Activated T-cell treated with anti-CD3 and anti-CD28 coated beads, Interleukin-2, amount 50 U/mL, for 1 hour (primary cell): ENCODE measurements around the gene IGFBP6.

Experiments
- DNase-seq: peaks from one replicate; pipeline ENCODE4 v3.0.0-alpha.2; 2020

The IGFBP6 gene

GRCh38 chr12:53122961-53123468 is 25.5 kb downstream of the IGFBP6 start:
- DNase-seq: no peak

GRCh38 chr12:53123578-53124351 is 26.3 kb downstream of the IGFBP6 start:
- no peak for DNase-seq

- no peak for DNase-seq
Measured at GRCh38 chr12:53124352-53124723, 26.9 kb downstream of the IGFBP6 start.

GRCh38 chr12:53127169-53127568 is 29.7 kb downstream of the IGFBP6 start:
- DNase-seq: no peak

- no peak for DNase-seq
Measured at GRCh38 chr12:53128780-53129569, 31.5 kb downstream of the IGFBP6 start.

GRCh38 chr12:53131844-53132243 is 34.4 kb downstream of the IGFBP6 start:
- DNase-seq: no peak

GRCh38 chr12:53133722-53134121 is 36.3 kb downstream of the IGFBP6 start:
- DNase-seq: no peak

- no peak for DNase-seq
Measured at GRCh38 chr12:53143355-53143754, 45.9 kb downstream of the IGFBP6 start.

GRCh38 chr12:53145383-53146260 is 48.2 kb downstream of the IGFBP6 start:
- no peak for DNase-seq

GRCh38 chr12:53147181-53147580 is 49.7 kb downstream of the IGFBP6 start:
- no peak for DNase-seq

GRCh38 chr12:53147653-53148052 is 50.2 kb downstream of the IGFBP6 start:
- DNase-seq: no peak

- DNase-seq: no peak
Measured at GRCh38 chr12:53151039-53151438, 53.6 kb downstream of the IGFBP6 start.
